ENCODE measurements around the gene KRTAP10-1. TPM values are rescaled to one million over a fixed set of nuclear protein-coding genes. Genes with fewer than 3 reads are reported as not detected.

The KRTAP10-1 gene
- total RNA-seq, result not detected

DNA sequence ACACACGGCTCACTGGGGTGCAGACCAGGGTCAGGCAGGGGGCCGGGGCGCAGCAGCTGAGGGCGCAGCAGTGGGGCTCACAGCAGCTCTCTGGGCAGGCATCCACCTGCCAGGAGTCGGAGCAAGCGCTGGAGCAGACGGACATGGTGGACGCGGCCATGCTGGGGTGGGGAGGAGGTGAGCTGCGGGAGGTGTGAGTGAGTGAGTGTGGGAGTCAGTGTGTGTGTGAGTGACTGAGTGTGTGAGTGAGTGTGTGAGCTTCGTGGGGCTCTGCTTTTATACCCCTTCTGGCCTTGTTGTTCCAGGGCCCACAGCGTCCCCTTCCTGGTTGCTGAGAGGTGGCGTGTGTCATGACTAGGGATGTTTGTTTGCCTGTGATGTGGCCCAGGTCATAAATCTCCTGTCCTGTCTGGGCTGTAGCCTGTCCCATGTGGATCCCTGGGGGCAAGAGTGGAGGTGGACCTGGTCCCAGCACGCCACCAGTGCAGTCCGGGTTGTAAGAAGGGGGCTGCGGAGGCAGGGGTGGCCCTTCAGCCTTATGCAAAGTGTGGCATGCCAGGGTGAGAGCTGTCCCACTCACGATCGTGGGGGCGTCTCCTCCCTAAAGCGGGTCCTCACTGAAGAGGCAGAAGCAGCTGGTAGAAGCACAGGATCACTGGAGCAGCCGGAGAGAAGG is at the start of gene KRTAP10-1:
Gene KRTAP10-1, minus strand, starts transcription at position 205 of the 676 bp plus-strand sequence. Its CDS starts 45 bp downstream, at position 160.
- no peak for ATAC-seq
- Histone ChIP-seq H3K4me1 (no peaks in the 10 kb centered on the region), H3K27me3 (peaks cover 17 to 23% (median 18%) of the 10 kb centered on the region in 3 donors), H3K4me3 (no peak within 1 kb of the TSS), H3K36me3 (no peaks in the 10 kb centered on the region), H3K9me3 (no peaks in the 10 kb centered on the region), H3K27ac (no peak within 1 kb of the TSS)
- in situ Hi-C loops (cut with MboI; ENCODE audit: low sequenced_read_pairs in 4 of 4) (no loop called here), intact Hi-C loops (cut with DNase I; ENCODE audit: low total_unique reads) (no loop called here)
- TF ChIP-seq POLR2A (IDR thresholded peaks at IDR 0.05) (no peak), CTCF (IDR thresholded peaks at IDR 0.05 in 4 of 5, conservative IDR thresholded peaks at IDR 0.05 in 1 of 5) (no peak)
- DNase-seq, result no peak

GRCh38 chr21:44589094-44589493 is 49.1 kb upstream of the KRTAP10-1 start:
- in situ Hi-C loops (cut with MboI; ENCODE audit: low sequenced_read_pairs in 4 of 4), result no loop called here
- DNase-seq, result no peak
- Histone ChIP-seq H3K27ac (no peak overlapping the region), H3K4me1 (no peaks in the 10 kb centered on the region), H3K9me3 (no peaks in the 10 kb centered on the region), H3K36me3 (no peaks in the 10 kb centered on the region), H3K4me3 (no peak overlapping the region), H3K27me3 (peaks cover 14 to 36% (median 23%) of the 10 kb centered on the region in 3 donors)
- intact Hi-C loops (cut with DNase I; ENCODE audit: low total_unique reads), result no loop called here
- ATAC-seq, result no peak
- no peak for TF ChIP-seq CTCF (IDR thresholded peaks at IDR 0.05 in 4 of 5, conservative IDR thresholded peaks at IDR 0.05 in 1 of 5)
- no peak for TF ChIP-seq POLR2A (IDR thresholded peaks at IDR 0.05)

- no peaks in the 10 kb centered on the region for H3K4me1 ChIP-seq
- no peak for ATAC-seq
- no peak overlapping the region for H3K4me3 ChIP-seq
- H3K27ac ChIP-seq, result no peak overlapping the region
- H3K36me3 ChIP-seq, result no peaks in the 10 kb centered on the region
- in situ Hi-C loops (cut with MboI; ENCODE audit: low sequenced_read_pairs in 4 of 4), result no loop called here
- TF ChIP-seq CTCF (IDR thresholded peaks at IDR 0.05 in 4 of 5, conservative IDR thresholded peaks at IDR 0.05 in 1 of 5) (no peak), POLR2A (IDR thresholded peaks at IDR 0.05) (no peak)
- H3K27me3 ChIP-seq, result peaks cover 5 to 33% (median 17%) of the 10 kb centered on the region in 3 donors
- no peak for DNase-seq
- intact Hi-C loops (cut with DNase I; ENCODE audit: low total_unique reads), result no loop called here
- peaks cover 0 to 12% (median 0%) of the 10 kb centered on the region in 3 donors for H3K9me3 ChIP-seq
Measured at GRCh38 chr21:44585892-44586291, 45.9 kb upstream of the KRTAP10-1 start.

DNA sequence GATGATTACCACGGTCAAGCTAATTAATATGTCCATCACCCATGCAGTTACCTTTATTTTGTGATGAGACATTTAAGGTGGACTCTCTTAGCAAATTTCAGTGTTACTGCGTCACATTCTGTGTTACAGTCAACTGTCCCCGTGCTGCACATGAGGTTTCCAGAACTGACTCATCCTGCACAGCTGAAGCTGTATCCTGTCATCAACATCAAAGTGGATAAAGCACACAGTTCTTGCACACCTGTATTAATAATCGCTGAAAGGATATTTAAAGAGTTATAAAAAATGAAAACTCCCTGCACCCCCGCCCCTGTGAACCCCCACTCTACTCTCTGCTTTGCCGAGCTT is 43.8 kb upstream of the KRTAP10-1 start:
- Histone ChIP-seq H3K36me3 (no peaks in the 10 kb centered on the region), H3K9me3 (peaks cover 0 to 12% (median 0%) of the 10 kb centered on the region in 3 donors), H3K27ac (no peak overlapping the region), H3K27me3 (peaks cover 5 to 28% (median 15%) of the 10 kb centered on the region in 3 donors), H3K4me1 (no peaks in the 10 kb centered on the region), H3K4me3 (no peak overlapping the region)
- DNase-seq (no peak), ATAC-seq (no peak)
- TF ChIP-seq POLR2A (IDR thresholded peaks at IDR 0.05), result no peak
- no peak for TF ChIP-seq CTCF (IDR thresholded peaks at IDR 0.05 in 4 of 5, conservative IDR thresholded peaks at IDR 0.05 in 1 of 5)
- intact Hi-C loops (cut with DNase I; ENCODE audit: low total_unique reads) (no loop called here), in situ Hi-C loops (cut with MboI; ENCODE audit: low sequenced_read_pairs in 4 of 4) (no loop called here)
